AG10803 (cell line): ENCODE results near the gene TAF4.
A peak's percentile ranks its signal among the peaks of the same experiment; 100 is the strongest.

Source experiments
- DNase-seq: peaks from one replicate; pipeline ENCODE4 v3.0.0; 2010; ENCODE audit warnings: low read depth
- H3K4me3 ChIP-seq: 2 replicates; pipeline ENCODE4 v1.5.1; 2011; ENCODE audit warnings: mild to moderate bottlenecking, low read length, control low read depth
- TF ChIP-seq, protein P1 (sequence below): conservative IDR thresholded peaks from 2 replicates; pipeline ENCODE4 v1.5.1; 2011; ENCODE audit warnings: mild to moderate bottlenecking, low read length, control low read depth, inconsistent platforms

TAF4 gene

DNA sequence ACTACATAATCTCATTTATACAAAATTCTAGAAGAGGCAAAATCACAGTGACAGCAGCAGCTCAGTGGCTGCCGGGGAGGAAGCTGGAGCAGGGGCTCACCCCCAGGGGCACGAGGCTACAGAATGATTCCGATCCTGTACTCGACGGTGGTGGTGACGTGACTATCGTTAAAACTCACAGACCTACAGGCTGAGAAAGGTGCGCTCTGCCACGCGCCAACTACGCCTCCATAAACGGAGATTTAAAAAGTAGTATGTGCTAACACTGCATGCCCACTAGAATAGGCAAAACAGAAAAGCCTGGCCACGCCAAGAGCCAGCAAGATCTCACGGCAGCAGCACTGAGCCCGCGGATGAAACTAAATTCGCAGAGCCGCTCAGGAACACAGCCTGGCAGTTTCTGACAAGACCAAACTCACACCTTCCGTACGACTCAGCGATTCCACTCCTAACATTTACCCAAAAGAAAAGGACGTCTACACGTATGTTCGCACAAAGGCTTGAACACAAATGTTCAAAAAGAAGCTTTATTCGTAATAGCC lies 25.2 kb downstream of the TAF4 start:
- no peak for DNase-seq

GRCh38 chr20:62039738-62040137 lies 25.9 kb downstream of the TAF4 start:
- TF ChIP-seq, protein P1, sequence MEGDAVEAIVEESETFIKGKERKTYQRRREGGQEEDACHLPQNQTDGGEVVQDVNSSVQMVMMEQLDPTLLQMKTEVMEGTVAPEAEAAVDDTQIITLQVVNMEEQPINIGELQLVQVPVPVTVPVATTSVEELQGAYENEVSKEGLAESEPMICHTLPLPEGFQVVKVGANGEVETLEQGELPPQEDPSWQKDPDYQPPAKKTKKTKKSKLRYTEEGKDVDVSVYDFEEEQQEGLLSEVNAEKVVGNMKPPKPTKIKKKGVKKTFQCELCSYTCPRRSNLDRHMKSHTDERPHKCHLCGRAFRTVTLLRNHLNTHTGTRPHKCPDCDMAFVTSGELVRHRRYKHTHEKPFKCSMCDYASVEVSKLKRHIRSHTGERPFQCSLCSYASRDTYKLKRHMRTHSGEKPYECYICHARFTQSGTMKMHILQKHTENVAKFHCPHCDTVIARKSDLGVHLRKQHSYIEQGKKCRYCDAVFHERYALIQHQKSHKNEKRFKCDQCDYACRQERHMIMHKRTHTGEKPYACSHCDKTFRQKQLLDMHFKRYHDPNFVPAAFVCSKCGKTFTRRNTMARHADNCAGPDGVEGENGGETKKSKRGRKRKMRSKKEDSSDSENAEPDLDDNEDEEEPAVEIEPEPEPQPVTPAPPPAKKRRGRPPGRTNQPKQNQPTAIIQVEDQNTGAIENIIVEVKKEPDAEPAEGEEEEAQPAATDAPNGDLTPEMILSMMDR = no peak
- no peak overlapping the region for H3K4me3 ChIP-seq
- DNase-seq = no peak

More for the DNA sequence above, 25.2 kb downstream of the TAF4 start:
- no peak overlapping the region for H3K4me3 ChIP-seq
- TF ChIP-seq, protein P1 = no peak

- DNase-seq = peak; percentile 40
- TF ChIP-seq, protein P1 = no peak
- no peak overlapping the region for H3K4me3 ChIP-seq
Observed at GRCh38 chr20:62032609-62033368, 32.9 kb downstream of the TAF4 start.

DNA sequence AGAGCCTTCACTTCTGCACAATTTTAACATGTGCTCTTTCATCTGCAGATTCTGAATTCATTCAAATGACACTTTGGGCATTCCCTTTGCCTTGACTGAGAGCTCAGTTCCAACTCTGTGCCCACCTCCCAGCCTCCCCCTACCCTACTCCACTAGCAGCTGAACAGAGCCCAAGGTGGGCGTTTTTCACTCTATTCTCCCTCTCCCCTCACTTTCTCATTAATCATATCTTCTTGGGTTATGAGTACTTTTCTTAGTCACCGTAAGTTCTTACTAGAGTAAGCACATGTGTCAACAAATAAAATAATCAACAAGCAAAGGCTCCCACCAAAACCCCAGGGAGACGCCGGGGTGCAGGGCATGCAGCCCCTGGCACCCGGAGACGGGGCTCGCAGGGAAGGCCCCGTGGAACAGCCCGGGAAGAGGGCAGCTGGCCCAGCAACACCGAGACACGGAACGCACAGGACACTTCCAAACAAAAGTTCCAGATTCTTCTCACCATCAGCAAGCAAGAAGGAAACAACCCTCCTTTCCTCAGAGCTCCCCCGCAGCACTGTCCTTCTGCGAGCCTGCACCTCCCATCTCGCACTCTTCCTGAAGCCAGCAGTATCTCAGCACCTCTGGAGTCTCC lies 34.1 kb downstream of the TAF4 start:
- no peak overlapping the region for H3K4me3 ChIP-seq
- TF ChIP-seq, protein P1 = no peak
- no peak for DNase-seq

DNA sequence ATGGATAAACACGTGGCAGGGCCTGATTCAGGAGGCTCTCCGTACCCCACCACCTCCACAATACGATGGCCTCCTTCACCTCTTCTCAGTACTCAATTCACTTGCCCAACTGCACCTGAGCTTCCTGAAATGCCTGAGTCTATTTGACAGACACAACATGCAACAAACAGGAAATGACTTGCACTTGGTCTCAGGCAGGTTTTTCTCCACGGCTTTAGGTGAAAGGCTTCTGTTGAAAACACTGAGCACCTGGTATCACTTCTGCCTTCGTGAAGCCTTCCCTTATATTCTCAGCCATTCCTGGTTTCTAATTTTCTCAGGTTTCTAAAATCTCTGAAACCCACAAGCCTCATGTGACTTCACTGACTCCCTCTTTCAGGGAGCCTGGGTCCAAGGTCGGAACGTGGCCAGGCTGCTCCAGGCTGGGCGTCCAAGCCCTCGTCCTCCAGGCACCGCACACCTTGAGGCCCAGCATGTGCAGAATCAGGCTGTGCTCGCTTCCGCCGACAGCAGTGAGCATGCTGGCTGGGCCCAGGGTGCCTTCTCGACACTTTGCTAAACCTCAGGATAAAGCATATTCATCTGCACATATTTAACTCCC lies 34.7 kb downstream of the TAF4 start:
- no peak for DNase-seq
- no peak overlapping the region for H3K4me3 ChIP-seq
- TF ChIP-seq, protein P1 = no peak

- no peak overlapping the region for H3K4me3 ChIP-seq
- DNase-seq = no peak
Observed at GRCh38 chr20:62030357-62030756, 35.3 kb downstream of the TAF4 start.

More at GRCh38 chr20:62030357-62030756, 35.3 kb downstream of the TAF4 start:
- TF ChIP-seq, protein P1 = no peak
